ENCODE results near the gene CST7. TPM values are rescaled to one million over a fixed set of nuclear protein-coding genes. Genes with fewer than 3 reads are reported as not detected.

CST7 gene
- total RNA-seq, 1 experiment from 2014 or later = not detected

- H3K79me2 ChIP-seq (ENCODE audit: insufficient read depth, low read length) = no peaks in the 10 kb centered on the region
- no peak overlapping the region for H3K18ac ChIP-seq (ENCODE audit: insufficient read length, low read depth, low read length)
- H2BK20ac ChIP-seq (ENCODE audit: low read depth, low read length, poor library complexity, severe bottlenecking) = no peak overlapping the region
- H3K56ac ChIP-seq (ENCODE audit: insufficient read length, low read depth, low read length) = no peak overlapping the region
- no peak overlapping the region for H3K23ac ChIP-seq (ENCODE audit: insufficient read length, low read depth, low read length)
- H3K23me2 ChIP-seq (ENCODE audit: insufficient read length, low read depth, low read length, poor library complexity, severe bottlenecking) = no peaks in the 10 kb centered on the region
- no peak overlapping the region for H4K5ac ChIP-seq (ENCODE audit: insufficient read length, low read depth, low read length)
- H2BK5ac ChIP-seq (ENCODE audit: insufficient read length, low read length) = no peak overlapping the region
- H2AK5ac ChIP-seq (ENCODE audit: insufficient read length, low read length) = no peak overlapping the region
- Mint-ChIP-seq H3K9me3 (peaks cover 23 to 28% of the 10 kb centered on the region in 2 experiments), H3K4me3 (no peak overlapping the region), H3K27ac (no peak overlapping the region), H3K36me3 (ENCODE audit: insufficient read depth in 1 of 3, low read depth in 3 of 3) (peaks cover 3 to 5% (median 4%) of the 10 kb centered on the region in 3 experiments; a peak in 3 of 7 replicates), H3K27me3 (ENCODE audit: low read depth) (peaks cover 2% of the 10 kb centered on the region), H3K4me1 (peaks cover 15 to 16% of the 10 kb centered on the region in 2 experiments)
- H3T11ph ChIP-seq (ENCODE audit: low read length) = no peak overlapping the region
- no peak overlapping the region for H2BK12ac ChIP-seq (ENCODE audit: insufficient read length, low read depth, low read length)
- H3K4ac ChIP-seq (ENCODE audit: low read depth, low read length) = no peak overlapping the region
- no peak overlapping the region for H4K8ac ChIP-seq (replicated peaks; ENCODE audit: insufficient read length, low read depth, low read length)
- no peak overlapping the region for H4K91ac ChIP-seq (ENCODE audit: insufficient read length, low read depth, low read length)
- H3K4me1 ChIP-seq (ENCODE audit: insufficient read depth, low read length) = 0 out of 2 replicates have a peak, but pooled peaks cover 6% of the 10 kb centered on the region
- no CpG with 5 or more reads among the region's 3 CpGs for WGBS (ENCODE audit: extremely low coverage, insufficient read length, low lambda C conversion rate)
- no peak overlapping the region for H2AFZ ChIP-seq (ENCODE audit: low read length)
- no peak for TF ChIP-seq CTCF (conservative IDR thresholded peaks at IDR 0.05)
- no peak overlapping the region for H3K4me2 ChIP-seq (ENCODE audit: insufficient read depth, insufficient read length, low read length)
- H3K9me3 ChIP-seq (ENCODE audit: control insufficient read depth, low read depth, low read length) = peaks cover 13% of the 10 kb centered on the region
- no peaks in the 10 kb centered on the region for H4K20me1 ChIP-seq (ENCODE audit: control insufficient read depth, insufficient read depth, insufficient read length)
- no peak overlapping the region for H2BK15ac ChIP-seq (ENCODE audit: low read depth, low read length)
- no peak overlapping the region for H3K14ac ChIP-seq (ENCODE audit: insufficient read depth, low read length)
- no peaks in the 10 kb centered on the region for H3K79me1 ChIP-seq (ENCODE audit: insufficient read depth, low read depth, low read length, poor library complexity, severe bottlenecking)
- no peak for DNase-seq
- H3K27me3 ChIP-seq (ENCODE audit: insufficient read depth, low read length) = no peaks in the 10 kb centered on the region
- H2BK120ac ChIP-seq (ENCODE audit: low read depth, low read length, poor library complexity, severe bottlenecking) = no peak overlapping the region
- H3K27ac ChIP-seq (ENCODE audit: insufficient read length, low read depth, low read length) = no peak overlapping the region
- no peak overlapping the region for H3K9ac ChIP-seq (ENCODE audit: extremely low read depth, insufficient read length, low read length)
Measured at GRCh38 chr20:24910461-24910860, 38.6 kb upstream of the CST7 start.
